Psoas muscle (tissue), 8 donors: ENCODE measurements around the gene CRADD. TPM values are rescaled to one million over a fixed set of nuclear protein-coding genes. Genes with fewer than 3 reads are reported as not detected.

Source experiments
- ATAC-seq, 4 donors: fragments of 200-7000 bp; cut with Tn5 transposase; one replicate each; pipeline ENCODE4 v1.9.1; 2020; ENCODE audit warnings: moderate library complexity in 3 of 4, mild to moderate bottlenecking in 2 of 4
- DNase-seq, 2 donors: peaks; one replicate each; pipeline ENCODE4 v3.0.0-alpha.2; 2020
- H3K27ac ChIP-seq: fragments of 200-600 bp; one replicate; pipeline ENCODE4 v1.8.0; 2022
- H3K27me3 ChIP-seq, 3 donors: fragments of 200-600 bp in 1 of 3; one replicate each; pipeline versions ENCODE4 v1.6.1 to v1.8.0; 2013 to 2022; ENCODE audit warnings: low read length in 2 of 3, mild to moderate bottlenecking in 2 of 3, moderate library complexity in 1 of 3; ENCODE audit not compliant: insufficient read depth in 3 of 3
- H3K36me3 ChIP-seq, 2 donors: fragments of 200-600 bp in 1 of 2; one replicate each; pipeline versions ENCODE4 v1.6.1 to v1.8.0; 2013 to 2022; ENCODE audit warnings: low read depth in 1 of 2, mild to moderate bottlenecking in 1 of 2, moderate library complexity in 1 of 2; ENCODE audit not compliant: insufficient read depth in 1 of 2
- H3K4me1 ChIP-seq: fragments of 200-600 bp; one replicate; pipeline ENCODE4 v1.8.0; 2022
- H3K4me3 ChIP-seq: fragments of 200-600 bp; one replicate; pipeline ENCODE4 v1.8.0; 2022; ENCODE audit warnings: mild to moderate bottlenecking
- H3K9me3 ChIP-seq: fragments of 200-600 bp; one replicate; pipeline ENCODE4 v1.8.0; 2022
- WGBS, 3 donors: extraction: QIAGEN DNeasy Blood & Tissue Kit; methylation state at CpG; one replicate each; pipeline versions ENCODE4 v1.1.6 to v1.1.7; 2013; 5-methylcytosine and 5-hydroxymethylcytosine counted together
- intact Hi-C, 2 donors: fragments of 100-400 bp; cut with DNase I; formaldehyde crosslinking; loops; one replicate each; pipeline versions ENCODE4 v1.11.0 to v1.14.2; 2022
- polyA plus RNA-seq, 3 donors: library from polyadenylated mRNA; stranded (reverse); fragments of 200-250 nt; gene quantifications; one replicate each; pipeline ENCODE4 v1.2.3, GENCODE V29; 2013
- total RNA-seq, 4 donors: library from RNA; stranded (reverse); fragmentation: NEBNext Ultra II Directional in 2 of 4; extraction: Animal tissue kit (Norgen Biotek cat#: 25700) in 2 of 4; gene quantifications; one replicate each; pipeline versions ENCODE4 v1.2.1 to v1.2.4, GENCODE V29; 2021 to 2023
- TF ChIP-seq, protein P1 (sequence below): fragments of 200-600 bp; IDR thresholded peaks from one replicate; pipeline ENCODE4 v1.8.0; 2022; ENCODE audit warnings: antibody characterized with exemption
- donor health status: healthy with polysubstance abuse.
- donor health status: DM: no; HTN: no; CAD: no; lungs with moderate emphysema.
- donor health status: Bipolar disorder and iron deficiency.
- donor health status: healthy.
- donor health status: DM: yes; HTN: yes; CAD: no.
- donor health status: DM: no; HTN: no; CAD: no.
- donor health status: DM: no; HTN: no; CAD: no.
- donor health status: DM: yes; HTN: yes; CAD: no.

Gene CRADD
- total and polyA plus RNA-seq, 7 donors, result 11.0 to 21.1 (median 12.7) TPM

DNA sequence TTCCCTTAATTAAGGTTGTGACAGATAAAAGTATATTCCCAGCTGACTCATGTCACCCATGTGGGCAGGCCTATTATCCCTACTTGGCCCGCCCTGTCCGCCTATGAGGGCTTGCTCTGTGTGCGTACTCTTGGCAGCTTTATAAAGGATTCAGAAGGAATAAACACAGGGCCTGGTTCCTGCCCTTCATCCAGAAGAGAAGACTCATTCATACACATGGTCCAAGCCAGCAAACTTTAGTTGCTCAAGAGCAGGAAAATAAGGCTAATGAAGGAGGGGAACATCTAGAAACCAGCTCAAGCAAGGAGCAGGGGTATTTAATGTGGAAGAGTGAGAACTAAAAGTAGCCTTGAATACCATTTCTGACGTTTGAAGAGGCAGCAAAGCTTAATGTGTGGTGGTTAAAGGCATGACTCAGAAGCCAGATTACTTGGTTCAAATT lies 141.9 kb downstream of the CRADD start:
- Histone ChIP-seq H3K36me3 (no peaks in the 10 kb centered on the region), H3K4me3 (no peak overlapping the region), H3K9me3 (no peaks in the 10 kb centered on the region), H3K4me1 (peaks cover 34% of the 10 kb centered on the region), H3K27ac (peak overlapping the region; percentile 6), H3K27me3 (no peaks in the 10 kb centered on the region)
- intact Hi-C loops, result loop anchor here in 1 of 2 donors (5.0 to 10.0 kb wide), 2 partner anchors 73 to 144 kb away; partner anchors contain the start of gene CRADD
- TF ChIP-seq, protein P1, sequence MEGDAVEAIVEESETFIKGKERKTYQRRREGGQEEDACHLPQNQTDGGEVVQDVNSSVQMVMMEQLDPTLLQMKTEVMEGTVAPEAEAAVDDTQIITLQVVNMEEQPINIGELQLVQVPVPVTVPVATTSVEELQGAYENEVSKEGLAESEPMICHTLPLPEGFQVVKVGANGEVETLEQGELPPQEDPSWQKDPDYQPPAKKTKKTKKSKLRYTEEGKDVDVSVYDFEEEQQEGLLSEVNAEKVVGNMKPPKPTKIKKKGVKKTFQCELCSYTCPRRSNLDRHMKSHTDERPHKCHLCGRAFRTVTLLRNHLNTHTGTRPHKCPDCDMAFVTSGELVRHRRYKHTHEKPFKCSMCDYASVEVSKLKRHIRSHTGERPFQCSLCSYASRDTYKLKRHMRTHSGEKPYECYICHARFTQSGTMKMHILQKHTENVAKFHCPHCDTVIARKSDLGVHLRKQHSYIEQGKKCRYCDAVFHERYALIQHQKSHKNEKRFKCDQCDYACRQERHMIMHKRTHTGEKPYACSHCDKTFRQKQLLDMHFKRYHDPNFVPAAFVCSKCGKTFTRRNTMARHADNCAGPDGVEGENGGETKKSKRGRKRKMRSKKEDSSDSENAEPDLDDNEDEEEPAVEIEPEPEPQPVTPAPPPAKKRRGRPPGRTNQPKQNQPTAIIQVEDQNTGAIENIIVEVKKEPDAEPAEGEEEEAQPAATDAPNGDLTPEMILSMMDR, result no peak
- DNase-seq (peak; percentile 64 to 71), ATAC-seq (peak in 3 of 4 donors; percentile 34 to 43 (median 43))
- 59 to 73% (median 71%) methylated on average over 4 of the region's 4 CpGs for WGBS, 3 donors

DNA sequence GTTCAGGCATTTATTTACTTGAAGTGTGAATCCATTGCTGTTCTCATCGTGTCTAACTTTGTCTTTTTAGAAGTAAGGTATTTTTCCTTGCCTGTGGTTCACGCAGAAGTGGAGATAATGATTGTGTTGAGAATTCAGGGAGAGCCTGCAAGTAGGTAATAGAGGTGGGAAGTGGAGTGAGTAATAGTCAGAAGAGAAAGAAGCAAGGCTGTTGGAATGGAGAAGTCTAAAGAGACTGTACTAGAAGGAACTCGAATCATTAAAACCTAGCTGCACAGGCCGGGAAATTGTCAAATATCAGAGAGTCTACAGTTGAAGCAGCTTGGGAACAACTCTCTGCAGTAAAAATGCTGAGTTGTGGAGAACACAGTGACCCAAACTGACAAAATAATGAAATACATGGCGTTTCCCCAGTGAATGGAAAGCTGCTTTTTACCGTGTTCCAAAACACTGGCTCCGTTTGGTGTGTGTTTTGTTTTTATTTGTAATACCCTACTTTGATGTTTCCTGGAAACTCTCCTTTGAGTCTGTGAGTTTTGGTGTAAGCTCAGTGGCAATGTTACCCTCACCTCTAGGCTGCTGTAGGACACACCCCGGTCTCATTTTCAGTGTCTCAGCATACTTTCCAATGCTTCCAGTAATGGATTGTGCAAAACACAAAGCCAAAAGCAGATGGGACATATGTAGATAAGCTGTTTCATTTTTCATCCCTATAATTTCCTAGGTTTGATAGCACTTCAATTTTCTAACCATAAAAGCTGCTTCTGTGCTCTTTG lies 146.6 kb downstream of the CRADD start:
- TF ChIP-seq, protein P1, result no peak
- no peaks in the 10 kb centered on the region for H3K36me3 ChIP-seq
- H3K27me3 ChIP-seq, result no peaks in the 10 kb centered on the region
- intact Hi-C loops, result no loop called here
- H3K9me3 ChIP-seq, result no peaks in the 10 kb centered on the region
- 48 to 81% (median 65%) methylated on average over 8 of the region's 8 CpGs for WGBS, 3 donors
- H3K27ac ChIP-seq, result no peak overlapping the region
- no peak for DNase-seq
- peaks cover 45% of the 10 kb centered on the region for H3K4me1 ChIP-seq
- ATAC-seq, result peak in 2 of 4 donors; percentile 39 to 50
- no peak overlapping the region for H3K4me3 ChIP-seq

DNA sequence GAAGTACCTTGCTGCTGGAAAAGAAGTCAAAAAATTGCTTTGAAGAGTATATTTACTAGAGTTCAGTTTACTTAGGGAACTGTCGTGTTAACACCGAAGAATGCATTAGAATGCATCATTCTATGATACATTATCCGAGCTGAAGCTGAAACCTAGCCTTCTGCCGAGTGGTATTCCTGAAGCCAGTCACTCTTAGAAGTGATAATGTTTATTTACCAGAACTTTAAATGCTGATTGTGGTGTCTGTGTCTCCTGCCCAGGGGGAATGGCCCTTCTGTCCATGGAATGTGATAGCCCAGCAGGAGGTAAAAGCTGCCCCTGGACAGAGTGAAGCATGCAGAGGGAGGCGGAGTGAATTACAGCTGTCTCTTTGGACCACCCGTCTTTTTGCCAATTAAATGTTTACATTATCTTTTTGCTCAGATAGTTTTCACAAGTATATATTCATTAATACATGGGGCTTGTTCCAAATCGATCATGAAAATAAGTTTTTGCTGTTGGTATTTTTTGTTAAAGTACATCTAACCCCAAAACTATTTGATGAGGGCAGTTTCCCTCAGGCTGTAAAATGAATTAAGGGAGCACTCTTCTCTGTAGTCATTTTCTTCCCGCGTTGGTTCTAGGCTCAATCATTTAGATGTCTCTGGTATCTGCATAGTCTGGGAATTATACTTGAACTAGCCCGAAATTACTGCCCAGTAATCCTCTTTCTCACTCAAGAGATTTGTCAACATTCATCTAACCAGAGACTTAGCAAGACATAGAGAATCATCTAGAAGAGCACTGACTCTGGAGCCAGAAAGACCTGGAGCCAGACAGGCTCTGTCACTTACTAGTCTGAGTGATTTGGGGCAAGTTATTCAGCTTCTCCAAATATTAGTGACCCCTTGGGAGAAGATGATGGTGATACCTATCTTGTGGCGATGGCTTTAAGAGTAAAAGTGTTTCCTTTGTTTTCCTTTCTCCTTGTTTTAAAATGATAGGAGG lies 147.6 kb downstream of the CRADD start:
- TF ChIP-seq, protein P1, result no peak
- H3K27ac ChIP-seq, result no peak overlapping the region
- ATAC-seq, result peak; percentile 9 to 58 (median 44)
- no peaks in the 10 kb centered on the region for H3K27me3 ChIP-seq
- H3K36me3 ChIP-seq, result no peaks in the 10 kb centered on the region
- no peak for DNase-seq
- no peaks in the 10 kb centered on the region for H3K9me3 ChIP-seq
- H3K4me3 ChIP-seq, result no peak overlapping the region
- intact Hi-C loops, result no loop called here
- 45 to 58% (median 47%) methylated on average over 11 of the region's 11 CpGs for WGBS, 3 donors
- H3K4me1 ChIP-seq, result peaks cover 41% of the 10 kb centered on the region

DNA sequence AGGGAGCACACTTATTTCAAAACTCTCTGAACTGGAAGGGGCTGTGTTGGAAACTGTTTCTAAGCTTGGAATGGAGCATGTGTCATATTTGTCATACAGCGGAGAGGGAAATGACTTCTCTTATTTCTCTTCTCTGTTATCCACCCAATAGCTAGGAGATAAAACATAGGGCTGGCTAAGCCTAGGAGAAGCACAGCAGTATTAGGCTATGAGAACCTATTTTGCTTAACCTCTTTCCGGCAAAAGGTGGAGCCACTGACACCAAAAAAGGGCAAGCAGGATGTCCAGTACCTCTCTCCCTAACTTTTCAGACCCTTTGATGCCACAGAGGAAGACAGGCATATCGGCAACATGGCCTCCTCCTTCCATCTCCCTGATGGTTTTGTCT lies 148.3 kb downstream of the CRADD start:
- DNase-seq (no peak), ATAC-seq (peak; percentile 44 to 71 (median 68))
- H3K4me1 ChIP-seq, result peaks cover 41% of the 10 kb centered on the region
- 43 to 71% (median 54%) methylated on average over 3 of the region's 3 CpGs for WGBS, 3 donors
- intact Hi-C loops, result no loop called here
- no peaks in the 10 kb centered on the region for H3K9me3 ChIP-seq
- no peaks in the 10 kb centered on the region for H3K36me3 ChIP-seq
- TF ChIP-seq, protein P1, result no peak
- no peaks in the 10 kb centered on the region for H3K27me3 ChIP-seq
- no peak overlapping the region for H3K27ac ChIP-seq
- H3K4me3 ChIP-seq, result no peak overlapping the region
